Choroid plexus epithelial cell (primary cell): ENCODE results near the gene MSANTD1.

Experiments
- DNase-seq: peaks from one replicate; pipeline ENCODE4 v3.0.0-alpha.2; 2010; ENCODE audit warnings: low read depth
- H3K4me3 ChIP-seq: 2 replicates; pipeline ENCODE4 v1.5.1; 2011; ENCODE audit warnings: low read depth, mild to moderate bottlenecking, control low read depth, low read length, moderate library complexity
- CTCF ChIP-seq: conservative IDR thresholded peaks from 2 replicates; pipeline ENCODE4 v1.5.1; 2011; ENCODE audit warnings: low read depth, mild to moderate bottlenecking, control low read depth, inconsistent platforms, low read length, moderate library complexity

Gene MSANTD1

GRCh38 chr4:3221996-3222395, 27.0 kb upstream of the MSANTD1 start:
- no peak for DNase-seq
- TF ChIP-seq CTCF: no peak
- no peak overlapping the region for H3K4me3 ChIP-seq

- TF ChIP-seq CTCF: no peak
- no peak for DNase-seq
- H3K4me3 ChIP-seq: no peak overlapping the region
These were observed 25.6 kb upstream of the MSANTD1 start for GRCh38 chr4:3223346-3223745.

- DNase-seq: no peak
- TF ChIP-seq CTCF: no peak
- H3K4me3 ChIP-seq: no peak overlapping the region
These were observed 24.8 kb upstream of the MSANTD1 start for GRCh38 chr4:3223956-3224748.

- TF ChIP-seq CTCF: no peak
These were observed 23.7 kb upstream of the MSANTD1 start for GRCh38 chr4:3225071-3225850.

GRCh38 chr4:3225936-3226335, 23.0 kb upstream of the MSANTD1 start:
- no peak for TF ChIP-seq CTCF
- DNase-seq: no peak
- H3K4me3 ChIP-seq: no peak overlapping the region

More at GRCh38 chr4:3225071-3225850, 23.7 kb upstream of the MSANTD1 start:
- no peak overlapping the region for H3K4me3 ChIP-seq
- no peak for DNase-seq

GRCh38 chr4:3226467-3226866, 22.5 kb upstream of the MSANTD1 start:
- DNase-seq: no peak
- TF ChIP-seq CTCF: no peak
- H3K4me3 ChIP-seq: no peak overlapping the region
